Upper lobe of left lung (tissue), 6 donors: Measurements from ENCODE around the gene CADM1. TPM values are rescaled to one million over a fixed set of nuclear protein-coding genes. Genes with fewer than 3 reads are reported as not detected.

Experiments
- ATAC-seq, 2 donors: fragments of 200-7000 bp; cut with Tn5 transposase; one replicate each; pipeline ENCODE4 v1.9.1; 2022; ENCODE audit warnings: mild to moderate bottlenecking in 2 of 2, moderate library complexity in 2 of 2; ENCODE audit not compliant: low FRiP score in 2 of 2
- DNase-seq, 2 donors: peaks; one replicate each; pipeline ENCODE4 v3.0.0-alpha.2; 2019 to 2020
- H3K27ac ChIP-seq, 4 donors: fragments of 200-600 bp; sonication (generic); one replicate each; pipeline ENCODE4 v1.5.1; 2016 to 2019
- H3K27me3 ChIP-seq, 4 donors: fragments of 200-600 bp; sonication (generic); one replicate each; pipeline ENCODE4 v1.5.1; 2017 to 2019
- H3K36me3 ChIP-seq, 4 donors: fragments of 200-600 bp; sonication (generic); one replicate each; pipeline ENCODE4 v1.5.1; 2016 to 2019
- H3K4me1 ChIP-seq, 4 donors: fragments of 200-600 bp; sonication (generic); one replicate each; pipeline ENCODE4 v1.5.1; 2018 to 2019
- H3K4me3 ChIP-seq, 4 donors: fragments of 200-600 bp; sonication (generic); one replicate each; pipeline ENCODE4 v1.5.1; 2017 to 2019; ENCODE audit warnings: mild to moderate bottlenecking in 2 of 4, moderate library complexity in 1 of 4
- H3K9me3 ChIP-seq, 4 donors: fragments of 200-600 bp; sonication (generic); one replicate each; pipeline ENCODE4 v1.5.1; 2018 to 2019
- EP300 ChIP-seq, 4 donors: sonication (generic); formaldehyde crosslinking; IDR thresholded peaks; one replicate each; pipeline ENCODE4 v1.5.1; 2017; ENCODE audit warnings: antibody characterized with exemption in 4 of 4, control low read depth in 2 of 4
- POLR2A ChIP-seq, 4 donors: fragments of 450-650 bp; IDR thresholded peaks; one replicate each; pipeline ENCODE4 v1.5.1; 2016 to 2017; ENCODE audit warnings: antibody characterized with exemption in 4 of 4, mild to moderate bottlenecking in 2 of 4
- POLR2AphosphoS5 ChIP-seq, 2 donors: sonication (generic); formaldehyde crosslinking; IDR thresholded peaks; one replicate each; pipeline ENCODE4 v1.5.1; 2017; ENCODE audit warnings: antibody characterized with exemption in 2 of 2
- WGBS, 2 donors: methylation state at CpG; one replicate each; pipeline ENCODE4 v1.1.5; 2017 to 2018; 5-methylcytosine and 5-hydroxymethylcytosine counted together
- total RNA-seq, 6 donors: library from RNA; depleted of rRNA in 4 of 6; stranded (reverse); fragments of >200 nt in 4 of 6; gene quantifications; one replicate each; pipeline versions ENCODE4 v1.1.0 to v1.2.1, GENCODE V29; 2016 to 2021
- TF ChIP-seq, protein P1 (sequence below), 6 experiments: fragments of 450-650 bp in 4 of 6; fragments of 200-600 bp in 2 of 6; sonication (generic) in 2 of 6; IDR thresholded peaks; one replicate each; pipeline ENCODE4 v1.5.1; 2016 to 2019; ENCODE audit warnings: antibody characterized with exemption in 6 of 6
- donor health status: DM: no; HTN: no; CAD: no; lungs with moderate emphysema.
- donor health status: DM: no; HTN: yes; CAD: no; lungs with severe emphysema.

Gene CADM1
- total RNA-seq, 6 donors from 2014 or later = 69.9 to 212 (median 125) TPM

DNA sequence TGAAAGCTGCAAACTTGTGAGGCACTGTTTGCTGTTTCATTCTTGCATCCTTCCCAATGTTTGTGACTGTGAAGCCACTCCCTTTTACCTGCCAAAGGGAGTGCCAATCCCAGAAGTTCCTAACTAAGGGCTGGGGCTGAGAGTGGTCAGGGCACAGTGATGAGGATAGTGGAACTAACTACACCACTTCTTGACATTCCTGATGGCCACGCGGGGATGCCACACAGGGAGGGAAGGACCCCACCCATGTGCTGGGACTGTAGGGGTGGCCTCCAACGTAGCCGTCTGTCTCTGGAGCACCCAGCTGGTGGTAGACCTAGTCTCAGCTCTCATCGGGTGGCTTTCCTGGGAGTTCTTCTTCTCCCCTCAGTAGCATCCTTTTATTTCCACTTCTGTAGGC is 335.5 kb downstream of the CADM1 start:
- Histone ChIP-seq H3K9me3 (no peaks in the 10 kb centered on the region), H3K4me3 (no peak overlapping the region), H3K36me3 (no peaks in the 10 kb centered on the region), H3K27ac (no peak overlapping the region), H3K27me3 (no peaks in the 10 kb centered on the region), H3K4me1 (no peaks in the 10 kb centered on the region)
- DNase-seq = no peak
- 64 to 66% methylated on average over 5 of the region's 5 CpGs for WGBS, 2 donors
- no peak for TF ChIP-seq EP300 (IDR thresholded peaks at IDR 0.05)
- TF ChIP-seq POLR2A (IDR thresholded peaks at IDR 0.05) = no peak
- ATAC-seq = no peak

DNA sequence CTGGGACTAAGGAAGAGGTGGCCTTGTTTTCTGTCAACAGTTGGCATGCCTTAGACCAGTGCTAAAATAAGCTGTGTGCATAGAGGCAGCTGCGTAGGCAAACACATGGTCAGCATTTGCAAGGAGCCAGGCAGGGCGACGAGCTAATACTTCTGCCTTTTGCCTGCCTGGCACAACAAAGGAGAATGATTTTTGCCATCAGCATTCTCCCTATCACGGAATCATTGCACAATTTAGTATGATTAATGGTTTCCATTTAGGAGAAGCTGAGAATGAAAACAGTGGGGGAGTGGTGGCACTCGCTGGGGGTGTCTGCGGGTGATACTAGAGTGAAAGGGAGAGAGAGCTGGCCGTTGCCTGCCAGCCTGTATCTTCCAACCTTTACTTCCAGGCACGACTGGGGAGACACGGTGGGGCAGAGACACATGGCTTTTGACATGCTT is 336.0 kb downstream of the CADM1 start:
- Histone ChIP-seq H3K4me3 (no peak overlapping the region), H3K4me1 (no peaks in the 10 kb centered on the region), H3K27ac (no peak overlapping the region), H3K9me3 (no peaks in the 10 kb centered on the region), H3K27me3 (no peaks in the 10 kb centered on the region), H3K36me3 (no peaks in the 10 kb centered on the region)
- no peak for DNase-seq
- TF ChIP-seq, protein P1, sequence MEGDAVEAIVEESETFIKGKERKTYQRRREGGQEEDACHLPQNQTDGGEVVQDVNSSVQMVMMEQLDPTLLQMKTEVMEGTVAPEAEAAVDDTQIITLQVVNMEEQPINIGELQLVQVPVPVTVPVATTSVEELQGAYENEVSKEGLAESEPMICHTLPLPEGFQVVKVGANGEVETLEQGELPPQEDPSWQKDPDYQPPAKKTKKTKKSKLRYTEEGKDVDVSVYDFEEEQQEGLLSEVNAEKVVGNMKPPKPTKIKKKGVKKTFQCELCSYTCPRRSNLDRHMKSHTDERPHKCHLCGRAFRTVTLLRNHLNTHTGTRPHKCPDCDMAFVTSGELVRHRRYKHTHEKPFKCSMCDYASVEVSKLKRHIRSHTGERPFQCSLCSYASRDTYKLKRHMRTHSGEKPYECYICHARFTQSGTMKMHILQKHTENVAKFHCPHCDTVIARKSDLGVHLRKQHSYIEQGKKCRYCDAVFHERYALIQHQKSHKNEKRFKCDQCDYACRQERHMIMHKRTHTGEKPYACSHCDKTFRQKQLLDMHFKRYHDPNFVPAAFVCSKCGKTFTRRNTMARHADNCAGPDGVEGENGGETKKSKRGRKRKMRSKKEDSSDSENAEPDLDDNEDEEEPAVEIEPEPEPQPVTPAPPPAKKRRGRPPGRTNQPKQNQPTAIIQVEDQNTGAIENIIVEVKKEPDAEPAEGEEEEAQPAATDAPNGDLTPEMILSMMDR (IDR thresholded peaks at IDR 0.05) = no peak
- 59 to 61% methylated on average over 9 of the region's 9 CpGs for WGBS, 2 donors
- no peak for ATAC-seq

DNA sequence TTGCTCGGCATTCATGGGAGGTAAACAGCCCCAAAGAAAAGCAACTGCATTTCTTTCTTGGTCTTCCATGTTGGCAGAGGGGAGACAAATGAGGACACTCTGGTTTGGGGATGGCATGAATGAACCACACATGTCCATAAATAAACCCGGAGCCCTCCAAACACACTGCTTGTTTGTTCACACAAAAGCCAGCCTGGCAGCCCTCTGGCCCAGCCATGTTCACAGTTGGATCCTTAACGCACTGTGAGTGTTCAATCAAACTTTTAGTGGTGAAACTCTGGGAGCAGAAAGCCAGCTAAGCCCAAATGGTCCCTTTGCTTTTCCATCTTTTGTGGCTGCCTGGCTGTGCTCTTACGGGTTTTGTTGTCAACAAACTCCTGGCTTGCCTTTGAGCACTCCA is 336.8 kb downstream of the CADM1 start:
- Histone ChIP-seq H3K9me3 (no peaks in the 10 kb centered on the region), H3K4me1 (no peaks in the 10 kb centered on the region), H3K4me3 (no peak overlapping the region), H3K27me3 (no peaks in the 10 kb centered on the region), H3K27ac (no peak overlapping the region), H3K36me3 (no peaks in the 10 kb centered on the region)
- ATAC-seq (no peak), DNase-seq (no peak)
- TF ChIP-seq EP300 (IDR thresholded peaks at IDR 0.05) = no peak
- TF ChIP-seq, protein P1 (IDR thresholded peaks at IDR 0.05) = no peak
- TF ChIP-seq POLR2AphosphoS5 (IDR thresholded peaks at IDR 0.05) = no peak
- TF ChIP-seq POLR2A (IDR thresholded peaks at IDR 0.05) = no peak
- WGBS, 2 donors = 72 to 80% methylated on average over 4 of the region's 4 CpGs

DNA sequence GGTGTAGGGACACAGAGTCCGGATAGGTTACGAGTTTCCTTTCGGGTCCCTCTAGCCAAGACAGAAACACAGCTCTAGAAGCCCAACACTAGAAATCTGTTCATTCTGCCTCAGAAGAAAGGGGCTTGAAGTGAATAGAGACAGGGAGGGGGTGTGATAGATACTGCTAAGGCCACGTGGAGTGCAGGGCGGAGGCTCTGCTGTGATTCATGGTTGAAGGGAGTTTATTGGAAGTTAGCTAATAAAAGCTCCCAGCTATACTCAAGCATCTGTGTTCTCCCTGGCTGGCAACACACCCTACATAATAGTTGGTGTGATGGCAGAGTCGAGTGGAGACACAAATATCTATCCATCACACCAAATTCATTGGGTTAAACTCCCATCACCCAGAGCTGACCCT is 337.4 kb downstream of the CADM1 start:
- no peak for DNase-seq
- no peaks in the 10 kb centered on the region for H3K4me1 ChIP-seq
- no peak for ATAC-seq
- H3K9me3 ChIP-seq = no peaks in the 10 kb centered on the region
- H3K36me3 ChIP-seq = no peaks in the 10 kb centered on the region
- TF ChIP-seq POLR2A (IDR thresholded peaks at IDR 0.05) = no peak
- TF ChIP-seq EP300 (IDR thresholded peaks at IDR 0.05) = no peak
- 66 to 69% methylated on average over 6 of the region's 6 CpGs for WGBS, 2 donors
- H3K27me3 ChIP-seq = no peaks in the 10 kb centered on the region
- no peak overlapping the region for H3K4me3 ChIP-seq
- no peak overlapping the region for H3K27ac ChIP-seq

DNA sequence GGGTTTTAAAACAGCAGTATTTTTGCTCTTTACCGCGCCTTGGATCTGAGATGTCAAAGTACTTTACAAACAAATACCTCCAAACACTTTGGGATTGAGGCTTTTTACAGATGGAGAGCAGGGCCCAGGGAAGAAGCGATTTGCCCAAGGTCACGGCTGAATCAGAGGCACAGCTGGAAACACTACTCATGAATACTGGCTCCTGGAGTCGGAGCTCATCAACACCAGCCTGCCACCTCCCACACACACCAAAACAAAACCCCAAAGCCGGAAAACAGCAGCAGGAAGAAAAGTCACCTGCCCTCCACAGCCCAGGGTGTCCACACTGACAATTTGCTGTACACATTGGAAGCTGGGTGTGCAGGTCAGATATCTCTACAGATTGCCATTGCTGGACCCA is 339.4 kb downstream of the CADM1 start:
- 57 to 92% methylated on average over 6 of the region's 6 CpGs for WGBS, 2 donors
- Histone ChIP-seq H3K36me3 (no peaks in the 10 kb centered on the region), H3K9me3 (no peaks in the 10 kb centered on the region), H3K27me3 (no peaks in the 10 kb centered on the region), H3K27ac (no peak overlapping the region), H3K4me1 (no peaks in the 10 kb centered on the region), H3K4me3 (no peak overlapping the region)
- no peak for ATAC-seq
- DNase-seq = no peak
- TF ChIP-seq EP300 (IDR thresholded peaks at IDR 0.05) = no peak
- TF ChIP-seq, protein P1 (IDR thresholded peaks at IDR 0.05) = no peak
- no peak for TF ChIP-seq POLR2AphosphoS5 (IDR thresholded peaks at IDR 0.05)

DNA sequence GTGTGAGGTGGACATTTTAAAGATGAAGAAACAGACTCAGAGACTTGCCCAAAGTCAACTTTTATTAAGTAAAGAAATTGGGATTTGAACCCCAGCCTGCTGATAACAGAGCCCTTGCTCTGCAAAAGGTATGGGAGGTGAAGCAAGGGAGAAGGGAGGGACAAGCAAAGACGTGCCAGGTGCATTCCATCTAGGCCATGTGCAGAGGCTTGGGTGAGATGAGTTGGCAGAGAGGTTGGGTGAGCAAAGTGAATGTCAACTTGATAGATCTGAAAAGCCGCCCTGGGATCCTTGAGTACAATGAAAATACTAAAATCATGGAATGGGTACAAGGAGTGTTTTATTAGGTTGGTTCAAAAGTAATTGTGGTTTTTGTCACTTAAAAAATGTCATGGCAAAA is 341.3 kb downstream of the CADM1 start:
- Histone ChIP-seq H3K27me3 (no peaks in the 10 kb centered on the region), H3K27ac (no peak overlapping the region), H3K4me1 (no peaks in the 10 kb centered on the region), H3K36me3 (no peaks in the 10 kb centered on the region), H3K4me3 (no peak overlapping the region), H3K9me3 (no peaks in the 10 kb centered on the region)
- WGBS, 2 donors = 53 to 73% methylated on average over 2 of the region's 2 CpGs
- no peak for TF ChIP-seq POLR2A (IDR thresholded peaks at IDR 0.05)
- no peak for TF ChIP-seq EP300 (IDR thresholded peaks at IDR 0.05)
- TF ChIP-seq POLR2AphosphoS5 (IDR thresholded peaks at IDR 0.05) = no peak
- TF ChIP-seq, protein P1 (IDR thresholded peaks at IDR 0.05) = no peak
- ATAC-seq = no peak
- DNase-seq = no peak
